Activated CD4-positive, alpha-beta memory T cell treated with anti-CD3 and anti-CD28 coated beads for 36 hours (primary cell): ENCODE results near the gene CTSA. TPM values are rescaled to one million over a fixed set of nuclear protein-coding genes. Genes with fewer than 3 reads are reported as not detected.
A peak's percentile ranks its signal among the peaks of the same experiment; 100 is the strongest.

Experiments
- CTCF ChIA-PET: fragments of 350-600 bp; sonication (Branson Sonifier 250); formaldehyde crosslinking; loops from one replicate; lab custom pipeline; 2021; ENCODE audit warnings: antibody characterized with exemption, inconsistent platforms; lab: Charles Lee
- POLR2A ChIA-PET: fragments of 350-600 bp; sonication (Branson Sonifier 250); formaldehyde crosslinking; loops from one replicate; lab custom pipeline; 2021; ENCODE audit warnings: antibody characterized with exemption; lab: Charles Lee
- DNase-seq: peaks from one replicate; pipeline ENCODE4 v3.0.0-alpha.2; 2020
- H3K27ac Mint-ChIP-seq: one replicate; pipeline ENCODE4 v1.8.0; 2021; ENCODE audit warnings: mixed read lengths
- H3K27me3 Mint-ChIP-seq: one replicate; pipeline ENCODE4 v1.8.0; 2021; ENCODE audit warnings: mixed read lengths
- H3K36me3 Mint-ChIP-seq: one replicate; pipeline ENCODE4 v1.8.0; 2021; ENCODE audit warnings: mixed read lengths
- H3K4me1 Mint-ChIP-seq: one replicate; pipeline ENCODE4 v1.8.0; 2021; ENCODE audit warnings: low read depth, mixed read lengths
- H3K4me3 Mint-ChIP-seq: one replicate; pipeline ENCODE4 v1.8.0; 2021; ENCODE audit warnings: mild to moderate bottlenecking, mixed read lengths
- H3K9me3 Mint-ChIP-seq: one replicate; pipeline ENCODE4 v1.8.0; 2021; ENCODE audit warnings: mixed read lengths
- intact Hi-C: fragments of 100-400 bp; cut with micrococcal nuclease; formaldehyde crosslinking; loops from one replicate; pipeline ENCODE4 v1.15.1; 2023
- total RNA-seq, 2 experiments: library from RNA; stranded (reverse); gene quantifications; one replicate each; pipeline ENCODE4 v1.2.3, GENCODE V29; 2021

CTSA gene
- total RNA-seq, 2 experiments from 2014 or later, result 49.8 to 54.8 TPM

GRCh38 chr20:45853484-45853883 is 37.7 kb upstream of the CTSA start:
- intact Hi-C loops, result no loop called here
- CTCF ChIA-PET, result interaction anchor here (0.6 to 0.9 kb wide), 2 partner anchors 116 to 1850 kb away, joined by 3 to 4 read pairs; no protein-coding TSS in a partner anchor

DNA sequence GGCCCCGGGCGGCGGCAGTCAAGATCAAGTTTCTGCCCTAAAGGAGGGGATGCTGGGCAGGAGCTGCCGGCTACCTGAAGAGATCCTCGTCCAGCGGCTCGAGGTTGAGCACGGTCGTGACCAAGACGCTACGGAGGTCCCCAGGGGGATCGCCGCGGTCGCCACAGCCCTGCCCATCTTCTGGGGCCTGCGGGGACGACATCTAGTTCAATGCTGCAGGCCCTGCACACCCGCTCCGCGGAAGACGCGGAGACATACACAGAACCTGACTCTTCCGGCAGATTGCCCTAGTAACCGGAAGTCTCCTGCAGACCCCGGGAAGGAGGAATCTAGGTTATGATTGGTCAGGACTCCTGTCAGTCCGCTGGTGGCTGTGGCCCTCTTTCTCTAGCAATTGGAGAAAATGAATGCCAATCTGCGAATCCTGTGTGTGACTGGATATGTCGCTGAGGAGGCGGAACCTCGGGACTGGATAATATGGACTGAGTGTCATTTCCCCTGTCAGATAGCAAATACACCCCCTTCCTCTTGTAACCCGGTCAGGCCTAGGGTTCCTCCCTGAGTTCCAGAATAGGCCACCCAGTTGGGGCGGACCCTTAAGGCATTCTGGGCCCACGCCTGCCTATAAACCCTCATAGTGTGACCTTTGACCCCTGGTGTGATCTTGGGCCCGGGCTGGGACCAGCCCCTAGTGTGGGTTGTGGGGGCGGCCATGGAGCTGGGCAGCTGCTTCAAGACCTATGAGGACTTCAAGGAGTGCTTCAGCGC is 33.8 kb upstream of the CTSA start, which contains the start of the genes ACOT8 and ZSWIM3:
Gene ACOT8 (minus strand): TSS at position 279 of the 768 bp plus-strand sequence. CDS start 77 bp downstream, at position 202.
Gene ZSWIM3 (plus strand): TSS at position 501 of the 768 bp plus-strand sequence. CDS start 212 bp downstream, at position 713.
- H3K4me3 Mint-ChIP-seq, result peak within 1 kb of the TSS; percentile 97
- CTCF ChIA-PET, result interaction anchor here (0.9 to 1.4 kb wide), 2 partner anchors 16 to 113 kb away, joined by 3 read pairs; no protein-coding TSS in a partner anchor
- H3K27ac Mint-ChIP-seq, result peak within 1 kb of the TSS; percentile 97
- peaks cover 35% of the 10 kb centered on the region for H3K4me1 Mint-ChIP-seq
- H3K9me3 Mint-ChIP-seq, result no peaks in the 10 kb centered on the region
- intact Hi-C loops, result loop anchor here (1.0 kb wide), 6 partner anchors 24 to 114 kb away; partner anchors contain the start of genes UBE2C and ZSWIM1
- H3K36me3 Mint-ChIP-seq, result no peaks in the 10 kb centered on the region
- peak; percentile 96 for DNase-seq
- POLR2A ChIA-PET, result interaction anchor here (1.1 to 3.0 kb wide), 4 partner anchors 21 to 77 kb away, joined by 3 to 13 read pairs (median 10); partner anchors contain the start of genes CTSA, NEURL2, PCIF1 and ZSWIM1
- no peaks in the 10 kb centered on the region for H3K27me3 Mint-ChIP-seq

More at GRCh38 chr20:45853484-45853883, 37.7 kb upstream of the CTSA start:
- no peak for DNase-seq
- POLR2A ChIA-PET, result no interaction called here
- Mint-ChIP-seq H3K9me3 (no peaks in the 10 kb centered on the region), H3K4me3 (no peak overlapping the region), H3K27ac (no peak overlapping the region), H3K4me1 (peaks cover 19% of the 10 kb centered on the region), H3K27me3 (no peaks in the 10 kb centered on the region), H3K36me3 (peaks cover 5% of the 10 kb centered on the region)

DNA sequence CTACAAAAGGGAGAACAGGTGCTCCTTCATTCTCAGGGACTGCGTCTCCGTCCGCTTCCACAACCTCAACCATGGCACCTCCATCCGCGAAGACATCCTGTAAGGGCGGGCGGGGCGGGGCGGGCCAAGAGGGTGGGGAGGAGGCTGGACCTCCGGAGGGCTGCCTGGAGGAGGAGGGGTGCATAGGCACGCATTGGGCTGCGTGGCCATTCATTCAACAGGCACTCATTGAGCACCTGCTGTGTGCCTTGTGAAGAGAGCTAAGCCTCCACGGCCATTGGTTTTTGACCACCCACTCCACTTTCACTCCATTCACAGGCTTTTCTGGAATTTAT is 33.3 kb upstream of the CTSA start:
- no peaks in the 10 kb centered on the region for H3K9me3 Mint-ChIP-seq
- CTCF ChIA-PET, result interaction anchor here (1.2 to 1.4 kb wide), 3 partner anchors 59 to 113 kb away, joined by 3 read pairs; no protein-coding TSS in a partner anchor
- H3K4me1 Mint-ChIP-seq, result peaks cover 35% of the 10 kb centered on the region
- no peaks in the 10 kb centered on the region for H3K36me3 Mint-ChIP-seq
- no peaks in the 10 kb centered on the region for H3K27me3 Mint-ChIP-seq
- peak overlapping the region; percentile 97 for H3K27ac Mint-ChIP-seq
- intact Hi-C loops, result loop anchor here (1.0 kb wide), 6 partner anchors 23 to 113 kb away; partner anchors contain the start of genes UBE2C and ZSWIM1
- DNase-seq, result peak; percentile 72
- POLR2A ChIA-PET, result interaction anchor here (3.0 kb wide), 1 partner anchor 33 kb away, joined by 13 read pairs; the partner anchor contains the start of genes CTSA and NEURL2
- H3K4me3 Mint-ChIP-seq, result peak overlapping the region; percentile 97

- Mint-ChIP-seq H3K36me3 (no peaks in the 10 kb centered on the region), H3K9me3 (no peaks in the 10 kb centered on the region), H3K27ac (no peak overlapping the region), H3K4me3 (no peak overlapping the region), H3K27me3 (no peaks in the 10 kb centered on the region), H3K4me1 (peaks cover 32% of the 10 kb centered on the region)
- POLR2A ChIA-PET, result no interaction called here
- CTCF ChIA-PET, result no interaction called here
- DNase-seq, result no peak
- intact Hi-C loops, result no loop called here
Measured at GRCh38 chr20:45859916-45860315, 31.2 kb upstream of the CTSA start.

DNA sequence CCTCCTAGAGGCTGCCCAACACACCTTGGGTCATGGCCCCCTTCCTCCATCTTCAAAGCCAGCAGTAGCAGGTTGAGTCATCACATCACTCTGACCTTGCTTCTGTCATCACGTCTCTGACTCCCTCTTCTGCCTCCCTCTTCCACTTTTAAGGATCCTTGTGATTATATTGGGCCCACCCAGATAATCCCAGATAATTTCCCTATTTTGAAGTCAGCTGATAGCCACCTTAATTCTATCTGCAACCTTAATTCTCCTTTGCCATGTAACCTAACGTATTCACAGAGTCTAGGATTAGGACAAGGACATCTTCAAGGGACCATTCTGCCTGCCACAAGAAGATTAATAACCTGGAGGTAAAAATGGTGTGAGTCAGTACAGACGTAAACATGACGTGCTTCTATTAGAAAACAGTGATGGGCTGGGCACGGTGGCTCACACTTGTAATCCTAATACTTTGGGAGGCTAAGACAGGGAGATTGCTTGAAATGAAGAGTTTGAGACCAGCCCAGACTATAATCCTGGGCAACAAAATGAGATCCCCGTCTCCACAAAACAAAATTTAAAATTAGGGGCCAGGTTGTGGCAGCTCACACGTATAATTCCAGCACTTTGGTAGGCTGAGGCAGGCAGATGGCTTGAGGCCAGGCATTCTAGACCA is 30.4 kb upstream of the CTSA start:
- no peaks in the 10 kb centered on the region for H3K9me3 Mint-ChIP-seq
- H3K27me3 Mint-ChIP-seq, result no peaks in the 10 kb centered on the region
- CTCF ChIA-PET, result no interaction called here
- peaks cover 31% of the 10 kb centered on the region for H3K4me1 Mint-ChIP-seq
- no peak overlapping the region for H3K27ac Mint-ChIP-seq
- no peak overlapping the region for H3K4me3 Mint-ChIP-seq
- no peaks in the 10 kb centered on the region for H3K36me3 Mint-ChIP-seq
- intact Hi-C loops, result no loop called here
- POLR2A ChIA-PET, result no interaction called here
- DNase-seq, result no peak

DNA sequence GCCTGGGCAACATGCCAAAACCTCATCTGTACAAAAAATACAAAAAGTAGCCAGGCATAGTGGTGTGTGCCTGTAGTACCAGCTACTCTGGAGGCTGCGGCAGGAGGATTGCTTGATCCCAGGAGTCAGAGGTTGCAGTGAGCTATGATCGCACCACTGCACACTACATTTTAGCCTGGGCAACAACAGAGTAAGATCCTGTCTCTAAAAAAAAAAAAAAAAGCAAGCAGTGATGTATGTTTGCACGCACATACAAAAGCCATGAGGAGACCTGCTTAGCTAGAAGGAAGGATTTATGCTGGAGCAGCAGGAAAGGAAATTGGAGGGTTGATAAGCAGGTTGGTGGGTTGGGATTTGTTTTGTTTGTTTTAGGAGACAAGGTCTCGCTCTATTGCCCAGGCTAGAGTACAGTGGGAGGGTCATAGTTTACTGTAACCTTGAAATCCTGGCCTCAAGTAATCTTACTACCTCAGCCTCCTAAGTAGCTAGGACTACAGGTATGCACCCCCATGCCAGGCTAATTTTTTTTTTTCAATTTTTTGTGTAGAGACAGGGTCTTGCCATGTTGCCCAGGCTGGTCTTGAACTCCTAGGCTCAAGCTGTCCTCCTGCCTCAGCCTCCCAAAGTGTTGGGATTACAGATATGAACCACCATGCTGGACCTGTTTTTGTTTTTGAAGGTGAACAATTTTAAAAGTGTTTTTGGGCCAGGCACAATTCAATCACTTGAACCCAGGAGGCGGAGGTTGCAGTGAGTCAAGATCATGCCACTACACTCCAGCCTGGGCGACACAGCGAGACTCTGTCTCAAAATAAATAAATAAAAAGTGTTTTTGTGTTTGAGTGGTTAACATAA is 29.7 kb upstream of the CTSA start:
- POLR2A ChIA-PET, result no interaction called here
- DNase-seq, result no peak
- no peaks in the 10 kb centered on the region for H3K36me3 Mint-ChIP-seq
- peaks cover 25% of the 10 kb centered on the region for H3K4me1 Mint-ChIP-seq
- no peak overlapping the region for H3K4me3 Mint-ChIP-seq
- no peak overlapping the region for H3K27ac Mint-ChIP-seq
- H3K27me3 Mint-ChIP-seq, result no peaks in the 10 kb centered on the region
- intact Hi-C loops, result no loop called here
- H3K9me3 Mint-ChIP-seq, result no peaks in the 10 kb centered on the region
- CTCF ChIA-PET, result interaction anchor here (0.6 kb wide), 1 partner anchor 82 kb away, joined by 3 read pairs; no protein-coding TSS in a partner anchor

DNA sequence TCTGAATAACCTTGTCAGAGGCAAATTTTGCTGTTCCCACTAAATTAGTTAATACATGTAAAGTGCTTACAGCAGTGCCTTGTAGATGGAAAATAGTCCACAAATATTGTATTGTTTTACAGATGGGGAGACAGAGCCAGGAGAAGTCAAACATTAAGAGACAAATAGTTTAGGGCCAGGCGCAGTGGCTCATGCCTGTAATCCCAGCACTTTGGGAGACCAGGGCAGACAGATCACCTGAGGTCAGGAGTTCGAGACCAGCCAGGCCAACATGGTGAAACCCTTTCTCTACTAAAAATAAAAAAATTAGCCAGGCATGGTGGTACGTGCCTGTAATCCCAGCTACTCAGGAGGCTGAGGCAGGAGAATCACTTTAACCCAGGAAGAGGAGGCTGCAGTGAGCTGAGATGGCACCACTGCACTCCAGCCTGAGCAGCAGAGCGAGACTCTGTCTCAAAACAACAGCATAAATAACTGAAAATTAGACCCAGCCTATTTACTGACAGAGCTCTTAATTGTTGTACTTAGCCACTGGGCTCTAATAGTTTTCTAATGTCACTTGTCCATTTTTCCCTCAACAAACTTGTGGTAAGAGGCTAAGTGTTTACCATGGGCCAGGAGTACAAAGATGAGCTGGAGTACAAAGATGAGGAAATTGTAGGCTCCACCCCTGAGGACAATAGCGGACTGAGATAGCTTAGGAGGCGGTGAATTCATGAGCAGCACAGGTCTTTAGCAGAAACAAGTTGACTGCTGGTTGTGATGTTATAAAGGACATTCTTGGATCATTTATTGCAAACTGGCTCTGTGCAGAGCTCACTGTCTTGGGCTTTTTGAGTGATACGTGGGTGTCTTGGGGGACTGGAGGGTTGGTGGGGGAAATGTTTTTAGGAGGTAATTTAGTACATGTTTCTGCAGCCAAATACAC is 27.3 kb upstream of the CTSA start:
- ChIA-PET POLR2A (no interaction called here), CTCF (interaction anchor here (0.7 to 1.1 kb wide), 2 partner anchors 27 to 93 kb away, joined by 3 read pairs; partner anchors contain the start of genes CTSA and NEURL2)
- no peaks in the 10 kb centered on the region for H3K36me3 Mint-ChIP-seq
- DNase-seq, result no peak
- H3K9me3 Mint-ChIP-seq, result no peaks in the 10 kb centered on the region
- peaks cover 13% of the 10 kb centered on the region for H3K4me1 Mint-ChIP-seq
- H3K4me3 Mint-ChIP-seq, result no peak overlapping the region
- H3K27ac Mint-ChIP-seq, result no peak overlapping the region
- H3K27me3 Mint-ChIP-seq, result no peaks in the 10 kb centered on the region
- intact Hi-C loops, result no loop called here

DNA sequence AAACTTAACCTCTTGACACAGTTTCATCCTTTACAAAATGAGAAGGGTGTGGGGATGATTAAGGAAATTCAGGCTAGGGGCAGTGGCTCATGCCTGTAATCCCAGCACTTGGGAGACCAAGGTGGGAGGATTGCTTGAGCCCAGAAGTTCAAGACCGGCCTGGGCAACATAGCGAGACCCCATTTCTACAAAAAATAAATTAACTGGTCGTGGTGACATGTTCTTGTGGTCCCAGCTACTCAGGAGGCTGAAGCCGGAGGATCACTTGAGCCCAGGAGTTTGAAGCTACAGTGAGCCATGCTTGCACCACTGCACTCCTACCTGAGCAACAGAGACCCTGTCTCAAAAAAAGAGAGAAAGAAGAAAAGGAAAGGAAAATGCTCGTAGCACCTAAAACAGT is 24.7 kb upstream of the CTSA start:
- intact Hi-C loops, result no loop called here
- H3K4me3 Mint-ChIP-seq, result no peak overlapping the region
- no peak for DNase-seq
- no peaks in the 10 kb centered on the region for H3K9me3 Mint-ChIP-seq
- no peaks in the 10 kb centered on the region for H3K36me3 Mint-ChIP-seq
- POLR2A ChIA-PET, result no interaction called here
- H3K4me1 Mint-ChIP-seq, result no peaks in the 10 kb centered on the region
- no peaks in the 10 kb centered on the region for H3K27me3 Mint-ChIP-seq
- H3K27ac Mint-ChIP-seq, result no peak overlapping the region
- CTCF ChIA-PET, result no interaction called here

- H3K27me3 Mint-ChIP-seq, result no peaks in the 10 kb centered on the region
- no peak overlapping the region for H3K27ac Mint-ChIP-seq
- no peaks in the 10 kb centered on the region for H3K9me3 Mint-ChIP-seq
- no peak overlapping the region for H3K4me3 Mint-ChIP-seq
- intact Hi-C loops, result no loop called here
- DNase-seq, result no peak
- CTCF ChIA-PET, result no interaction called here
- POLR2A ChIA-PET, result interaction anchor here (1.0 kb wide), 1 partner anchor 23 kb away, joined by 4 read pairs; no protein-coding TSS in a partner anchor
- no peaks in the 10 kb centered on the region for H3K36me3 Mint-ChIP-seq
- no peaks in the 10 kb centered on the region for H3K4me1 Mint-ChIP-seq
Measured at GRCh38 chr20:45867136-45867818, 23.9 kb upstream of the CTSA start.

- ChIA-PET POLR2A (interaction anchor here (1.0 kb wide), 1 partner anchor 22 kb away, joined by 4 read pairs; no protein-coding TSS in a partner anchor), CTCF (no interaction called here)
- DNase-seq, result no peak
- Mint-ChIP-seq H3K9me3 (no peaks in the 10 kb centered on the region), H3K4me1 (no peaks in the 10 kb centered on the region), H3K27ac (no peak overlapping the region), H3K4me3 (no peak overlapping the region), H3K36me3 (no peaks in the 10 kb centered on the region), H3K27me3 (no peaks in the 10 kb centered on the region)
- intact Hi-C loops, result no loop called here
Measured at GRCh38 chr20:45867819-45868176, 23.3 kb upstream of the CTSA start.
